ENCODE results near the gene FOXD4L6.
"Not testable (repeated sequence)": the region's sequence is repeated elsewhere in the genome, so short reads cannot be mapped to it uniquely, and the experiment has no call there.

Gene FOXD4L6

GRCh38 chr9:41119719-41120118 lies 8.8 kb downstream of the FOXD4L6 start:
- peaks cover 20% of the 10 kb centered on the region for H3K27me3 ChIP-seq (ENCODE audit: control insufficient read depth, insufficient read depth, low read length)
- not testable (repeated sequence) for H3K4me1 ChIP-seq (ENCODE audit: control insufficient read depth, insufficient read depth, low read length); H3K4me3 ChIP-seq (ENCODE audit: low read depth, low read length); H3K36me3 ChIP-seq (ENCODE audit: control insufficient read depth, insufficient read depth, low read length); H3K9me3 ChIP-seq (ENCODE audit: control insufficient read depth, insufficient read depth, low read depth, low read length); H3K9ac ChIP-seq (ENCODE audit: low read length); H3K27ac ChIP-seq (ENCODE audit: low read depth, low read length)

GRCh38 chr9:41119311-41119710 lies 9.2 kb downstream of the FOXD4L6 start:
- H3K27ac ChIP-seq (ENCODE audit: low read depth, low read length); H3K4me1 ChIP-seq (ENCODE audit: control insufficient read depth, insufficient read depth, low read length); H3K4me3 ChIP-seq (ENCODE audit: low read depth, low read length); H3K36me3 ChIP-seq (ENCODE audit: control insufficient read depth, insufficient read depth, low read length); H3K9me3 ChIP-seq (ENCODE audit: control insufficient read depth, insufficient read depth, low read depth, low read length); H3K9ac ChIP-seq (ENCODE audit: low read length): not testable (repeated sequence)
- H3K27me3 ChIP-seq (ENCODE audit: control insufficient read depth, insufficient read depth, low read length), result peaks cover 18% of the 10 kb centered on the region

GRCh38 chr9:41113348-41113747 lies 15.1 kb downstream of the FOXD4L6 start:
- not testable (repeated sequence) for H3K9me3 ChIP-seq (ENCODE audit: control insufficient read depth, insufficient read depth, low read depth, low read length); H3K4me1 ChIP-seq (ENCODE audit: control insufficient read depth, insufficient read depth, low read length); H3K4me3 ChIP-seq (ENCODE audit: low read depth, low read length); H3K9ac ChIP-seq (ENCODE audit: low read length); H3K36me3 ChIP-seq (ENCODE audit: control insufficient read depth, insufficient read depth, low read length); H3K27ac ChIP-seq (ENCODE audit: low read depth, low read length)
- peaks cover 13% of the 10 kb centered on the region for H3K27me3 ChIP-seq (ENCODE audit: control insufficient read depth, insufficient read depth, low read length)

GRCh38 chr9:41111414-41111813 lies 17.1 kb downstream of the FOXD4L6 start:
- H3K9ac ChIP-seq (ENCODE audit: low read length); H3K4me1 ChIP-seq (ENCODE audit: control insufficient read depth, insufficient read depth, low read length); H3K27ac ChIP-seq (ENCODE audit: low read depth, low read length); H3K4me3 ChIP-seq (ENCODE audit: low read depth, low read length); H3K9me3 ChIP-seq (ENCODE audit: control insufficient read depth, insufficient read depth, low read depth, low read length); H3K36me3 ChIP-seq (ENCODE audit: control insufficient read depth, insufficient read depth, low read length): not testable (repeated sequence)
- peaks cover 28% of the 10 kb centered on the region for H3K27me3 ChIP-seq (ENCODE audit: control insufficient read depth, insufficient read depth, low read length)

- H3K9me3 ChIP-seq (ENCODE audit: control insufficient read depth, insufficient read depth, low read depth, low read length); H3K4me1 ChIP-seq (ENCODE audit: control insufficient read depth, insufficient read depth, low read length); H3K36me3 ChIP-seq (ENCODE audit: control insufficient read depth, insufficient read depth, low read length); H3K4me3 ChIP-seq (ENCODE audit: low read depth, low read length); H3K9ac ChIP-seq (ENCODE audit: low read length); H3K27ac ChIP-seq (ENCODE audit: low read depth, low read length): not testable (repeated sequence)
- H3K27me3 ChIP-seq (ENCODE audit: control insufficient read depth, insufficient read depth, low read length), result peaks cover 31% of the 10 kb centered on the region
Measured at GRCh38 chr9:41110913-41111312, 17.6 kb downstream of the FOXD4L6 start.

- not testable (repeated sequence) for H3K9ac ChIP-seq (ENCODE audit: low read length)
Measured at GRCh38 chr9:41109253-41109652, 19.2 kb downstream of the FOXD4L6 start.

GRCh38 chr9:41108816-41109215 lies 19.7 kb downstream of the FOXD4L6 start:
- not testable (repeated sequence) for H3K4me1 ChIP-seq (ENCODE audit: control insufficient read depth, insufficient read depth, low read length); H3K36me3 ChIP-seq (ENCODE audit: control insufficient read depth, insufficient read depth, low read length); H3K9ac ChIP-seq (ENCODE audit: low read length); H3K27ac ChIP-seq (ENCODE audit: low read depth, low read length); H3K4me3 ChIP-seq (ENCODE audit: low read depth, low read length); H3K9me3 ChIP-seq (ENCODE audit: control insufficient read depth, insufficient read depth, low read depth, low read length)
- H3K27me3 ChIP-seq (ENCODE audit: control insufficient read depth, insufficient read depth, low read length), result peaks cover 45% of the 10 kb centered on the region

More at GRCh38 chr9:41109253-41109652, 19.2 kb downstream of the FOXD4L6 start:
- H3K27ac ChIP-seq (ENCODE audit: low read depth, low read length); H3K36me3 ChIP-seq (ENCODE audit: control insufficient read depth, insufficient read depth, low read length); H3K4me1 ChIP-seq (ENCODE audit: control insufficient read depth, insufficient read depth, low read length); H3K9me3 ChIP-seq (ENCODE audit: control insufficient read depth, insufficient read depth, low read depth, low read length); H3K4me3 ChIP-seq (ENCODE audit: low read depth, low read length): not testable (repeated sequence)
- peaks cover 42% of the 10 kb centered on the region for H3K27me3 ChIP-seq (ENCODE audit: control insufficient read depth, insufficient read depth, low read length)

- not testable (repeated sequence) for H3K9me3 ChIP-seq (ENCODE audit: control insufficient read depth, insufficient read depth, low read depth, low read length); H3K4me3 ChIP-seq (ENCODE audit: low read depth, low read length); H3K9ac ChIP-seq (ENCODE audit: low read length); H3K27ac ChIP-seq (ENCODE audit: low read depth, low read length); H3K36me3 ChIP-seq (ENCODE audit: control insufficient read depth, insufficient read depth, low read length); H3K4me1 ChIP-seq (ENCODE audit: control insufficient read depth, insufficient read depth, low read length)
- peaks cover 45% of the 10 kb centered on the region for H3K27me3 ChIP-seq (ENCODE audit: control insufficient read depth, insufficient read depth, low read length)
Measured at GRCh38 chr9:41106472-41107116, 21.9 kb downstream of the FOXD4L6 start.

GRCh38 chr9:41105557-41106253 lies 22.8 kb downstream of the FOXD4L6 start:
- not testable (repeated sequence) for H3K27ac ChIP-seq (ENCODE audit: low read depth, low read length); H3K4me3 ChIP-seq (ENCODE audit: low read depth, low read length); H3K36me3 ChIP-seq (ENCODE audit: control insufficient read depth, insufficient read depth, low read length); H3K9me3 ChIP-seq (ENCODE audit: control insufficient read depth, insufficient read depth, low read depth, low read length); H3K9ac ChIP-seq (ENCODE audit: low read length); H3K4me1 ChIP-seq (ENCODE audit: control insufficient read depth, insufficient read depth, low read length)
- H3K27me3 ChIP-seq (ENCODE audit: control insufficient read depth, insufficient read depth, low read length), result peaks cover 45% of the 10 kb centered on the region

- H3K4me1 ChIP-seq (ENCODE audit: control insufficient read depth, insufficient read depth, low read length); H3K9ac ChIP-seq (ENCODE audit: low read length); H3K4me3 ChIP-seq (ENCODE audit: low read depth, low read length); H3K27ac ChIP-seq (ENCODE audit: low read depth, low read length); H3K9me3 ChIP-seq (ENCODE audit: control insufficient read depth, insufficient read depth, low read depth, low read length); H3K36me3 ChIP-seq (ENCODE audit: control insufficient read depth, insufficient read depth, low read length): not testable (repeated sequence)
- peaks cover 46% of the 10 kb centered on the region for H3K27me3 ChIP-seq (ENCODE audit: control insufficient read depth, insufficient read depth, low read length)
Measured at GRCh38 chr9:41104542-41104941, 23.9 kb downstream of the FOXD4L6 start.

- H3K4me1 ChIP-seq (ENCODE audit: control insufficient read depth, insufficient read depth, low read length); H3K27ac ChIP-seq (ENCODE audit: low read depth, low read length); H3K36me3 ChIP-seq (ENCODE audit: control insufficient read depth, insufficient read depth, low read length); H3K4me3 ChIP-seq (ENCODE audit: low read depth, low read length); H3K9ac ChIP-seq (ENCODE audit: low read length); H3K9me3 ChIP-seq (ENCODE audit: control insufficient read depth, insufficient read depth, low read depth, low read length): not testable (repeated sequence)
- peaks cover 23% of the 10 kb centered on the region for H3K27me3 ChIP-seq (ENCODE audit: control insufficient read depth, insufficient read depth, low read length)
Measured at GRCh38 chr9:41100508-41100907, 28.0 kb downstream of the FOXD4L6 start.

All from HUES6 (cell line).